ENCODE measurements around the gene SMIM41. TPM values are rescaled to one million over a fixed set of nuclear protein-coding genes. Genes with fewer than 3 reads are reported as not detected.

Gene SMIM41
- polyA plus RNA-seq, 1 donor from 2014 or later = not detected

- H3K36me3 ChIP-seq (ENCODE audit: insufficient read depth, low read length) = no peaks in the 10 kb centered on the region
- H3K27ac ChIP-seq (ENCODE audit: low read length) = no peak overlapping the region
- TF ChIP-seq EP300 (conservative IDR thresholded peaks at IDR 0.05; ENCODE audit: poor library complexity, severe bottlenecking) = no peak
- TF ChIP-seq CTCF (IDR thresholded peaks at IDR 0.05; ENCODE audit: poor library complexity, severe bottlenecking) = no peak
- no peak for TF ChIP-seq SMC3 (conservative IDR thresholded peaks at IDR 0.05; ENCODE audit: poor library complexity)
- no peak for TF ChIP-seq MXI1 (conservative IDR thresholded peaks at IDR 0.05; ENCODE audit: poor library complexity, severe bottlenecking)
- no peak for TF ChIP-seq EZH2 (IDR thresholded peaks at IDR 0.05; ENCODE audit: borderline replicate concordance, insufficient read depth, low read length, poor library complexity, severe bottlenecking)
- TF ChIP-seq, protein P1, sequence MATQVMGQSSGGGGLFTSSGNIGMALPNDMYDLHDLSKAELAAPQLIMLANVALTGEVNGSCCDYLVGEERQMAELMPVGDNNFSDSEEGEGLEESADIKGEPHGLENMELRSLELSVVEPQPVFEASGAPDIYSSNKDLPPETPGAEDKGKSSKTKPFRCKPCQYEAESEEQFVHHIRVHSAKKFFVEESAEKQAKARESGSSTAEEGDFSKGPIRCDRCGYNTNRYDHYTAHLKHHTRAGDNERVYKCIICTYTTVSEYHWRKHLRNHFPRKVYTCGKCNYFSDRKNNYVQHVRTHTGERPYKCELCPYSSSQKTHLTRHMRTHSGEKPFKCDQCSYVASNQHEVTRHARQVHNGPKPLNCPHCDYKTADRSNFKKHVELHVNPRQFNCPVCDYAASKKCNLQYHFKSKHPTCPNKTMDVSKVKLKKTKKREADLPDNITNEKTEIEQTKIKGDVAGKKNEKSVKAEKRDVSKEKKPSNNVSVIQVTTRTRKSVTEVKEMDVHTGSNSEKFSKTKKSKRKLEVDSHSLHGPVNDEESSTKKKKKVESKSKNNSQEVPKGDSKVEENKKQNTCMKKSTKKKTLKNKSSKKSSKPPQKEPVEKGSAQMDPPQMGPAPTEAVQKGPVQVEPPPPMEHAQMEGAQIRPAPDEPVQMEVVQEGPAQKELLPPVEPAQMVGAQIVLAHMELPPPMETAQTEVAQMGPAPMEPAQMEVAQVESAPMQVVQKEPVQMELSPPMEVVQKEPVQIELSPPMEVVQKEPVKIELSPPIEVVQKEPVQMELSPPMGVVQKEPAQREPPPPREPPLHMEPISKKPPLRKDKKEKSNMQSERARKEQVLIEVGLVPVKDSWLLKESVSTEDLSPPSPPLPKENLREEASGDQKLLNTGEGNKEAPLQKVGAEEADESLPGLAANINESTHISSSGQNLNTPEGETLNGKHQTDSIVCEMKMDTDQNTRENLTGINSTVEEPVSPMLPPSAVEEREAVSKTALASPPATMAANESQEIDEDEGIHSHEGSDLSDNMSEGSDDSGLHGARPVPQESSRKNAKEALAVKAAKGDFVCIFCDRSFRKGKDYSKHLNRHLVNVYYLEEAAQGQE (IDR thresholded peaks at IDR 0.05; ENCODE audit: borderline replicate concordance) = no peak
- no peak for TF ChIP-seq POLR2AphosphoS5 (IDR thresholded peaks at IDR 0.05)
- TF ChIP-seq TAF1 (IDR thresholded peaks at IDR 0.05; ENCODE audit: low read depth) = no peak
- no peak for TF ChIP-seq RAD21 (conservative IDR thresholded peaks at IDR 0.05)
- H3K79me2 ChIP-seq (replicated peaks; ENCODE audit: insufficient read depth, low read length) = no peaks in the 10 kb centered on the region
- no peak overlapping the region for H3K9ac ChIP-seq (ENCODE audit: low read length)
- H4K20me1 ChIP-seq (ENCODE audit: insufficient read depth) = no peaks in the 10 kb centered on the region
- H3K4me2 ChIP-seq (ENCODE audit: low read length) = no peak overlapping the region
- no peaks in the 10 kb centered on the region for H3K9me3 ChIP-seq (ENCODE audit: low read length)
- no peak overlapping the region for H3K4me3 ChIP-seq (ENCODE audit: low read length)
- H3K9me2 ChIP-seq (ENCODE audit: insufficient read depth, low read length) = no peaks in the 10 kb centered on the region
- no peaks in the 10 kb centered on the region for H3K27me3 ChIP-seq (ENCODE audit: insufficient read depth, low read depth, low read length)
- no peak overlapping the region for H2AFZ ChIP-seq (ENCODE audit: low read depth, low read length)
- no peaks in the 10 kb centered on the region for H3F3A ChIP-seq (ENCODE audit: insufficient read depth, low read length, poor library complexity, severe bottlenecking)
Measured at GRCh38 chr12:52148464-52149181, 69.1 kb downstream of the SMIM41 start.

- Histone ChIP-seq H3K27ac (ENCODE audit: low read length) (no peak overlapping the region), H3F3A (ENCODE audit: insufficient read depth, low read length, poor library complexity, severe bottlenecking) (no peaks in the 10 kb centered on the region), H3K36me3 (ENCODE audit: insufficient read depth, low read length) (no peaks in the 10 kb centered on the region), H3K79me2 (replicated peaks; ENCODE audit: insufficient read depth, low read length) (no peaks in the 10 kb centered on the region), H3K9ac (ENCODE audit: low read length) (no peak overlapping the region), H4K20me1 (ENCODE audit: insufficient read depth) (no peaks in the 10 kb centered on the region), H3K4me3 (ENCODE audit: low read length) (no peak overlapping the region), H3K4me2 (ENCODE audit: low read length) (no peak overlapping the region), H3K9me3 (ENCODE audit: low read length) (no peaks in the 10 kb centered on the region), H2AFZ (ENCODE audit: low read depth, low read length) (no peak overlapping the region), H3K27me3 (ENCODE audit: insufficient read depth, low read depth, low read length) (no peaks in the 10 kb centered on the region), H3K9me2 (ENCODE audit: insufficient read depth, low read length) (no peaks in the 10 kb centered on the region)
- no peak for TF ChIP-seq SMC3 (conservative IDR thresholded peaks at IDR 0.05; ENCODE audit: poor library complexity)
- TF ChIP-seq CTCF (IDR thresholded peaks at IDR 0.05; ENCODE audit: poor library complexity, severe bottlenecking) = no peak
- TF ChIP-seq EP300 (conservative IDR thresholded peaks at IDR 0.05; ENCODE audit: poor library complexity, severe bottlenecking) = no peak
- no peak for TF ChIP-seq MXI1 (conservative IDR thresholded peaks at IDR 0.05; ENCODE audit: poor library complexity, severe bottlenecking)
- TF ChIP-seq EZH2 (IDR thresholded peaks at IDR 0.05; ENCODE audit: borderline replicate concordance, insufficient read depth, low read length, poor library complexity, severe bottlenecking) = no peak
- TF ChIP-seq, protein P1 (IDR thresholded peaks at IDR 0.05; ENCODE audit: borderline replicate concordance) = no peak
- no peak for TF ChIP-seq POLR2AphosphoS5 (IDR thresholded peaks at IDR 0.05)
- TF ChIP-seq RAD21 (conservative IDR thresholded peaks at IDR 0.05) = no peak
- no peak for TF ChIP-seq TAF1 (IDR thresholded peaks at IDR 0.05; ENCODE audit: low read depth)
Measured at GRCh38 chr12:52149182-52149641, 69.7 kb downstream of the SMIM41 start.
